ENCODE measurements around the gene MGME1.

- TF ChIP-seq CBX8 (IDR thresholded peaks at IDR 0.05; ENCODE audit: borderline replicate concordance, extremely low read depth, low read depth, low read length, poor library complexity, severe bottlenecking) = no peak
- no peak for TF ChIP-seq YY1 (IDR thresholded peaks at IDR 0.05; ENCODE audit: borderline replicate concordance in 1 of 3, control insufficient read depth in 1 of 3, extremely low read depth in 1 of 3, insufficient read depth in 3 of 3, insufficient read length in 1 of 3, insufficient replicate concordance in 2 of 3, low read depth in 1 of 3, low read length in 2 of 3)
- TF ChIP-seq, protein P1, sequence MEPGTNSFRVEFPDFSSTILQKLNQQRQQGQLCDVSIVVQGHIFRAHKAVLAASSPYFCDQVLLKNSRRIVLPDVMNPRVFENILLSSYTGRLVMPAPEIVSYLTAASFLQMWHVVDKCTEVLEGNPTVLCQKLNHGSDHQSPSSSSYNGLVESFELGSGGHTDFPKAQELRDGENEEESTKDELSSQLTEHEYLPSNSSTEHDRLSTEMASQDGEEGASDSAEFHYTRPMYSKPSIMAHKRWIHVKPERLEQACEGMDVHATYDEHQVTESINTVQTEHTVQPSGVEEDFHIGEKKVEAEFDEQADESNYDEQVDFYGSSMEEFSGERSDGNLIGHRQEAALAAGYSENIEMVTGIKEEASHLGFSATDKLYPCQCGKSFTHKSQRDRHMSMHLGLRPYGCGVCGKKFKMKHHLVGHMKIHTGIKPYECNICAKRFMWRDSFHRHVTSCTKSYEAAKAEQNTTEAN (CRISPR knock-in tag; IDR thresholded peaks at IDR 0.05) = no peak
- no peak for TF ChIP-seq ATF6 (CRISPR knock-in tag; IDR thresholded peaks at IDR 0.05)
- no peak for TF ChIP-seq CTCF (IDR thresholded peaks at IDR 0.05 in 2 of 3, conservative IDR thresholded peaks at IDR 0.05 in 1 of 3; ENCODE audit: insufficient read depth in 2 of 3, low read depth in 1 of 3, low read length in 3 of 3)
- TF ChIP-seq, protein P2, sequence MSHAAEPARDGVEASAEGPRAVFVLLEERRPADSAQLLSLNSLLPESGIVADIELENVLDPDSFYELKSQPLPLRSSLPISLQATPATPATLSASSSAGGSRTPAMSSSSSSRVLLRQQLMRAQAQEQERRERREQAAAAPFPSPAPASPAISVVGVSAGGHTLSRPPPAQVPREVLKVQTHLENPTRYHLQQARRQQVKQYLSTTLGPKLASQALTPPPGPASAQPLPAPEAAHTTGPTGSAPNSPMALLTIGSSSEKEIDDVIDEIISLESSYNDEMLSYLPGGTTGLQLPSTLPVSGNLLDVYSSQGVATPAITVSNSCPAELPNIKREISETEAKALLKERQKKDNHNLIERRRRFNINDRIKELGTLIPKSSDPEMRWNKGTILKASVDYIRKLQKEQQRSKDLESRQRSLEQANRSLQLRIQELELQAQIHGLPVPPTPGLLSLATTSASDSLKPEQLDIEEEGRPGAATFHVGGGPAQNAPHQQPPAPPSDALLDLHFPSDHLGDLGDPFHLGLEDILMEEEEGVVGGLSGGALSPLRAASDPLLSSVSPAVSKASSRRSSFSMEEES (CRISPR knock-in tag; IDR thresholded peaks at IDR 0.05) = no peak
- TF ChIP-seq BHLHE40 (IDR thresholded peaks at IDR 0.05; ENCODE audit: low read length) = no peak
Measured at GRCh38 chr20:17967521-17968365, 1.1 kb upstream of the MGME1 start.
